Measurements from ENCODE around the gene GJC2.
"Not testable (repeated sequence)": the region's sequence is repeated elsewhere in the genome, so short reads cannot be mapped to it uniquely, and the experiment has no call there.

Gene GJC2

GRCh38 chr1:228149406-228150119 lies at the start of gene GJC2:
Gene GJC2 (plus strand): TSS chr1:228149930. CDS start chr1:228157759, 7,829 bp downstream.
- DNase-seq: no peak

GRCh38 chr1:228100822-228101613 lies 48.7 kb upstream of the GJC2 start:
- DNase-seq: no peak

- DNase-seq: no peak
Measured at GRCh38 chr1:228101614-228101993, 48.1 kb upstream of the GJC2 start.

- peak; percentile 28 to 39 for DNase-seq
Measured at GRCh38 chr1:228101994-228102790, 47.5 kb upstream of the GJC2 start.

- peak; percentile 94 to 96 for DNase-seq
Measured at GRCh38 chr1:228102791-228103620, 46.7 kb upstream of the GJC2 start, which contains the start of gene C1orf35. Gene C1orf35 (minus strand): TSS chr1:228103325. CDS start chr1:228103227, 98 bp downstream.

GRCh38 chr1:228104526-228105269 lies 45.0 kb upstream of the GJC2 start:
- DNase-seq: no peak

GRCh38 chr1:228105270-228105995 lies 44.3 kb upstream of the GJC2 start:
- DNase-seq: no peak

GRCh38 chr1:228105996-228106799 lies 43.5 kb upstream of the GJC2 start:
- no peak for DNase-seq

- no peak for DNase-seq
Measured at GRCh38 chr1:228106800-228107054, 43.0 kb upstream of the GJC2 start.

- DNase-seq: no peak
Measured at GRCh38 chr1:228107636-228108035, 42.1 kb upstream of the GJC2 start.

GRCh38 chr1:228108055-228108690 lies 41.6 kb upstream of the GJC2 start:
- no peak for DNase-seq

GRCh38 chr1:228108742-228109072 lies 41.0 kb upstream of the GJC2 start:
- no peak for DNase-seq

GRCh38 chr1:228109073-228109961 lies 40.4 kb upstream of the GJC2 start, which contains the start of gene MRPL55:
Gene MRPL55 (minus strand): TSS chr1:228109299. CDS start chr1:228108260, 1,039 bp downstream.
- peak; percentile 96 to 97 for DNase-seq

- peak in 1 of 2 experiments; percentile 31 for DNase-seq
Measured at GRCh38 chr1:228109962-228110488, 39.7 kb upstream of the GJC2 start.

GRCh38 chr1:228110556-228110955 lies 39.2 kb upstream of the GJC2 start:
- no peak for DNase-seq

GRCh38 chr1:228111315-228111714 lies 38.4 kb upstream of the GJC2 start:
- DNase-seq: not testable (repeated sequence)

- no peak for DNase-seq
Measured at GRCh38 chr1:228112167-228112566, 37.6 kb upstream of the GJC2 start.

- DNase-seq: no peak
Measured at GRCh38 chr1:228112617-228113016, 37.1 kb upstream of the GJC2 start.
